GM18502 (cell line): ENCODE data around the gene TWF2.
A peak's percentile ranks its signal among the peaks of the same experiment; 100 is the strongest.
"Not testable (repeated sequence)": the region's sequence is repeated elsewhere in the genome, so short reads cannot be mapped to it uniquely, and the experiment has no call there.

Source experiments
- ATAC-seq: cut with Tn5 transposase; IDR thresholded peaks from one replicate; pipeline ENCODE4 v1.9.1; 2021; ENCODE audit warnings: mild to moderate bottlenecking; ENCODE audit not compliant: unreplicated experiment, poor library complexity

TWF2 gene

GRCh38 chr3:52238761-52239701 is at the start of gene TWF2:
TWF2 (minus strand) TSS chr3:52239158; CDS start chr3:52239016, 142 bp downstream.
- ATAC-seq: peak; percentile 74

- ATAC-seq: no peak
Measured at GRCh38 chr3:52288674-52289073, 49.7 kb upstream of the TWF2 start.

GRCh38 chr3:52286777-52287110 is 47.8 kb upstream of the TWF2 start:
- no peak for ATAC-seq

GRCh38 chr3:52284051-52284450 is 45.1 kb upstream of the TWF2 start:
- not testable (repeated sequence) for ATAC-seq

- no peak for ATAC-seq
Measured at GRCh38 chr3:52283306-52283705, 44.3 kb upstream of the TWF2 start.

- ATAC-seq: no peak
Measured at GRCh38 chr3:52281981-52282801, 43.2 kb upstream of the TWF2 start.

GRCh38 chr3:52280050-52280461 is 41.1 kb upstream of the TWF2 start:
- ATAC-seq: no peak

- ATAC-seq: no peak
Measured at GRCh38 chr3:52279596-52279995, 40.6 kb upstream of the TWF2 start.

- peak; percentile 78 for ATAC-seq
Measured at GRCh38 chr3:52278510-52279069, 39.6 kb upstream of the TWF2 start, which contains the start of gene WDR82. WDR82 (minus strand) TSS chr3:52278649; CDS start chr3:52278361, 288 bp downstream.

GRCh38 chr3:52277972-52278509 is 39.1 kb upstream of the TWF2 start:
- peak; percentile 62 for ATAC-seq

GRCh38 chr3:52277071-52277964 is 38.4 kb upstream of the TWF2 start:
- ATAC-seq: no peak

GRCh38 chr3:52274781-52275180 is 35.8 kb upstream of the TWF2 start:
- not testable (repeated sequence) for ATAC-seq

GRCh38 chr3:52272831-52273230 is 33.9 kb upstream of the TWF2 start:
- ATAC-seq: no peak

GRCh38 chr3:52272172-52272571 is 33.2 kb upstream of the TWF2 start:
- not testable (repeated sequence) for ATAC-seq

- no peak for ATAC-seq
Measured at GRCh38 chr3:52270252-52270754, 31.3 kb upstream of the TWF2 start.

GRCh38 chr3:52269776-52270175 is 30.8 kb upstream of the TWF2 start:
- no peak for ATAC-seq

- ATAC-seq: no peak
Measured at GRCh38 chr3:52268036-52268435, 29.1 kb upstream of the TWF2 start.

- ATAC-seq: no peak
Measured at GRCh38 chr3:52265387-52265786, 26.4 kb upstream of the TWF2 start.

- no peak for ATAC-seq
Measured at GRCh38 chr3:52262447-52262846, 23.5 kb upstream of the TWF2 start.
